Gastroesophageal sphincter (tissue), 4 donors: ENCODE measurements around the gene DNM3. TPM values are rescaled to one million over a fixed set of nuclear protein-coding genes. Genes with fewer than 3 reads are reported as not detected.

ENCODE experiments used
- ATAC-seq: fragments of 150-250 bp; one replicate; pipeline ENCODE4 v1.9.1; 2016; ENCODE audit warnings: mild to moderate bottlenecking, moderate library complexity
- H3K27ac ChIP-seq, 4 donors: fragments of 200-600 bp; sonication (generic) in 3 of 4; 1 replicate in 3 of 4; 2 replicates in 1 of 4; pipeline ENCODE4 v1.5.1; 2016 to 2019
- H3K27me3 ChIP-seq: fragments of 200-600 bp; sonication (generic); one replicate; pipeline ENCODE4 v1.5.1; 2019
- H3K36me3 ChIP-seq, 2 donors: fragments of 200-600 bp; sonication (generic); one replicate each; pipeline ENCODE4 v1.5.1; 2019; ENCODE audit warnings: control low read depth in 1 of 2
- H3K4me1 ChIP-seq, 3 donors: fragments of 200-600 bp; sonication (generic); 1 replicate in 2 of 3; 2 replicates in 1 of 3; pipeline ENCODE4 v1.5.1; 2016 to 2019; ENCODE audit warnings: control low read depth in 2 of 3
- H3K4me3 ChIP-seq, 2 donors: fragments of 200-600 bp; sonication (generic); one replicate each; pipeline ENCODE4 v1.5.1; 2019; ENCODE audit warnings: mild to moderate bottlenecking in 1 of 2, moderate library complexity in 1 of 2
- H3K9me3 ChIP-seq, 3 donors: fragments of 200-600 bp; sonication (generic); one replicate each; pipeline ENCODE4 v1.5.1; 2017 to 2019; ENCODE audit warnings: control low read depth in 2 of 3
- EP300 ChIP-seq: sonication (generic); formaldehyde crosslinking; IDR thresholded peaks from one replicate; pipeline ENCODE4 v1.6.1; 2017; ENCODE audit warnings: antibody characterized with exemption, mild to moderate bottlenecking
- POLR2A ChIP-seq, 2 donors: fragments of 450-650 bp; IDR thresholded peaks; one replicate each; pipeline ENCODE4 v1.6.1; 2017; ENCODE audit warnings: antibody characterized with exemption in 2 of 2, mild to moderate bottlenecking in 2 of 2, moderate library complexity in 1 of 2
- POLR2AphosphoS5 ChIP-seq: sonication (generic); formaldehyde crosslinking; IDR thresholded peaks from one replicate; pipeline ENCODE4 v1.6.1; 2017; ENCODE audit warnings: antibody characterized with exemption
- WGBS, 2 donors: methylation state at CpG; one replicate each; pipeline ENCODE4 v1.1.5; 2018; ENCODE audit warnings: low coverage in 1 of 2; 5-methylcytosine and 5-hydroxymethylcytosine counted together
- total RNA-seq, 4 donors: library from RNA; depleted of rRNA; stranded (reverse); fragments of >200 nt; gene quantifications; one replicate each; pipeline ENCODE4 v1.1.0, GENCODE V29; 2016
- TF ChIP-seq, protein P1 (sequence below), 4 experiments: fragments of 200-600 bp in 2 of 4; fragments of 450-650 bp in 2 of 4; sonication (generic) in 1 of 4; IDR thresholded peaks; one replicate each; pipeline ENCODE4 v1.5.1; 2017 to 2019; ENCODE audit warnings: antibody characterized with exemption in 4 of 4, mild to moderate bottlenecking in 2 of 4, moderate library complexity in 2 of 4

DNM3 gene
- total RNA-seq, 4 donors from 2014 or later = 1.9 to 5.0 (median 3.9) TPM

DNA sequence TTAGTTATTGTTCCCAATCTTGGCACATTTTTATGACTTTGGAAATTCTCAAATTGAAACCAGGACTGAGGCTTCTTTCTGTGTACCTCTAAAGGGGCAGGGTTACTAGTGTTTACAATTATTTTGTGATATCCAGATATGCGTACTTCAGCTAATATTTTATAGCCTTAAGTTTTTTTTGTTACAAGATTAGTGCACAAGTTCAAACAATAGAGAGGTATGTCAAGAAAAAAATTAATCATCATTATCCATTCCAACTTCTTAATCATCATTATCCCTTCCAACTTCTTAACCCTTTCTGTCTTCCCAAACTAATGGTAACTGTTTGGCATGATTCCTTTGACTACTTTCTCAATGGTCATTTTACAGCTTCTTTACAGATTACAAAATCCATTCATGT, 306.2 kb downstream of the DNM3 start:
- peak overlapping the region in 2 of 4 donors; percentile 82 to 93 for H3K27ac ChIP-seq
- no peaks in the 10 kb centered on the region for H3K27me3 ChIP-seq
- H3K4me1 ChIP-seq = peaks cover 0 to 12% (median 5%) of the 10 kb centered on the region in 3 donors
- no peaks in the 10 kb centered on the region for H3K36me3 ChIP-seq
- no peaks in the 10 kb centered on the region for H3K9me3 ChIP-seq
- ATAC-seq = no peak
- TF ChIP-seq POLR2A (IDR thresholded peaks at IDR 0.05) (no peak), POLR2AphosphoS5 (no peak), EP300 (no peak)
- TF ChIP-seq, protein P1, sequence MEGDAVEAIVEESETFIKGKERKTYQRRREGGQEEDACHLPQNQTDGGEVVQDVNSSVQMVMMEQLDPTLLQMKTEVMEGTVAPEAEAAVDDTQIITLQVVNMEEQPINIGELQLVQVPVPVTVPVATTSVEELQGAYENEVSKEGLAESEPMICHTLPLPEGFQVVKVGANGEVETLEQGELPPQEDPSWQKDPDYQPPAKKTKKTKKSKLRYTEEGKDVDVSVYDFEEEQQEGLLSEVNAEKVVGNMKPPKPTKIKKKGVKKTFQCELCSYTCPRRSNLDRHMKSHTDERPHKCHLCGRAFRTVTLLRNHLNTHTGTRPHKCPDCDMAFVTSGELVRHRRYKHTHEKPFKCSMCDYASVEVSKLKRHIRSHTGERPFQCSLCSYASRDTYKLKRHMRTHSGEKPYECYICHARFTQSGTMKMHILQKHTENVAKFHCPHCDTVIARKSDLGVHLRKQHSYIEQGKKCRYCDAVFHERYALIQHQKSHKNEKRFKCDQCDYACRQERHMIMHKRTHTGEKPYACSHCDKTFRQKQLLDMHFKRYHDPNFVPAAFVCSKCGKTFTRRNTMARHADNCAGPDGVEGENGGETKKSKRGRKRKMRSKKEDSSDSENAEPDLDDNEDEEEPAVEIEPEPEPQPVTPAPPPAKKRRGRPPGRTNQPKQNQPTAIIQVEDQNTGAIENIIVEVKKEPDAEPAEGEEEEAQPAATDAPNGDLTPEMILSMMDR (IDR thresholded peaks at IDR 0.05) = no peak
- H3K4me3 ChIP-seq = no peak overlapping the region
- whole genome bisulfite sequencing, 2 donors = 64 to 75% methylated on average over 1 of the region's 1 CpG

DNA sequence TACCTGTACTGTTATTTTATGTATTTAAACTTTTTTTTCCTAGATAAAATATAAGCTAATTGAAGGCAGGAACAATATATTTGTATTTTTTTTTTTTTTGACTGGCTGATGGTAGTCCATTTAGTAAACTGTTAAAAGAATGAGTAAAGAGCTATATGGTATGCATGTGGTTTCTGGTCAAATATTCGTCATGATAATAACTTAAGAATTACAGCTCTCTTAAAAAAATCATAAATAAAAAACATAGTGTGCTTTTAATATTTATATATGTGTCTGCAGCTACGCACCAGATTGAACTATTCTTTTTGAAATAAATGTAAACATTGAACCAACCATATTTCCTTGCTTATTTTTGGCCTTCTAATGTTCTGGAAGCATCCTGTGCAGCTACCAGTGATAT, 306.9 kb downstream of the DNM3 start:
- no peak for ATAC-seq
- H3K4me3 ChIP-seq = no peak overlapping the region
- no peaks in the 10 kb centered on the region for H3K27me3 ChIP-seq
- H3K4me1 ChIP-seq = peaks cover 0 to 12% (median 5%) of the 10 kb centered on the region in 3 donors
- TF ChIP-seq POLR2AphosphoS5 (no peak), POLR2A (IDR thresholded peaks at IDR 0.05) (no peak), EP300 (no peak)
- TF ChIP-seq, protein P1 (IDR thresholded peaks at IDR 0.05) = no peak
- H3K27ac ChIP-seq = no peak overlapping the region
- no peaks in the 10 kb centered on the region for H3K9me3 ChIP-seq
- H3K36me3 ChIP-seq = no peaks in the 10 kb centered on the region
- WGBS, 2 donors = 69 to 85% methylated on average over 2 of the region's 2 CpGs

DNA sequence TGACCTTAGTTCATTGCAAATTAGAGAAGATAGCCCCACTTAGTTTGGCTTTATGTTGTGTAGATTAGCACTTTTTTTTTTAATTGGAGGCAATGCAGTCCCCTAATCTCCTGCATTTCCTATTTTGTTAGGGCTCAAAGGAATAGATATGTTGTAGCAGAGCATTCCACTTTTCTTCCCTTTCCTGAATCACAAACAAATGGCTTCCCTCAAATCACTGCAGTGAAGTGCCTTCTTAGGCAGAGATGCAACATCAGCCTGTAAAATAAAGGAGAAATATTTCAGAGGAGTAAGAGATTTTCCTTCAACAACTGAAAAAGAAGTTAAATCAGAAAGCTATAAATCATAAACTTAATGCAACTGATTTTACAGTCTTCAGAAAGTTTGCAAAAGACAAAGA, 307.4 kb downstream of the DNM3 start:
- H3K4me1 ChIP-seq = peaks cover 0 to 12% (median 5%) of the 10 kb centered on the region in 3 donors
- no peak overlapping the region for H3K4me3 ChIP-seq
- no peak overlapping the region for H3K27ac ChIP-seq
- no peak for ATAC-seq
- H3K36me3 ChIP-seq = no peaks in the 10 kb centered on the region
- TF ChIP-seq POLR2AphosphoS5 = no peak
- TF ChIP-seq POLR2A (IDR thresholded peaks at IDR 0.05) = no peak
- no peaks in the 10 kb centered on the region for H3K27me3 ChIP-seq
- no peaks in the 10 kb centered on the region for H3K9me3 ChIP-seq

DNA sequence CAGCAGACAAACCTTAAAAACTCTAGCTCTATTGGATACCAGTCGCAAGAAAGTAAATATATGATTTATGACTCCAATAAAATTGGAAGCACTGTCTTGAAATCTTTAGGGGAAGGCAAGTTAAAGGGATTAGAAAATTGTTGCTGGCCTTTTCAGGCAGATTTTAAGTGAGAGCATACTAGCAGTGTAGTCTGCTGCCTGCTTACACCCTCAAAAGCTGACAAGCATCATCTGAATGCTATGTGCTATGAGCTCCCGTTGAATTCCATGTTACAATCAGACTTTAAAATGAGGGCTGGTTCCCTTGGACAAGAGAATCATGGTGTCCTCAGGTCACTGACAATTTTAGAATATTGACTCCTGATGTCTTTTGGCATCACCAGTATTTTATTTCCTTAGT, 308.0 kb downstream of the DNM3 start:
- TF ChIP-seq EP300 = no peak
- TF ChIP-seq, protein P1 (IDR thresholded peaks at IDR 0.05) = no peak
- TF ChIP-seq POLR2AphosphoS5 = no peak
- TF ChIP-seq POLR2A (IDR thresholded peaks at IDR 0.05) = no peak
- H3K27ac ChIP-seq = no peak overlapping the region
- no peak overlapping the region for H3K4me3 ChIP-seq
- no peaks in the 10 kb centered on the region for H3K27me3 ChIP-seq
- no peaks in the 10 kb centered on the region for H3K36me3 ChIP-seq
- H3K9me3 ChIP-seq = no peaks in the 10 kb centered on the region
- H3K4me1 ChIP-seq = peaks cover 0 to 14% (median 5%) of the 10 kb centered on the region in 3 donors
- no peak for ATAC-seq
- 75 to 82% methylated on average over 1 to 2 of the region's 2 CpGs for WGBS, 2 donors

DNA sequence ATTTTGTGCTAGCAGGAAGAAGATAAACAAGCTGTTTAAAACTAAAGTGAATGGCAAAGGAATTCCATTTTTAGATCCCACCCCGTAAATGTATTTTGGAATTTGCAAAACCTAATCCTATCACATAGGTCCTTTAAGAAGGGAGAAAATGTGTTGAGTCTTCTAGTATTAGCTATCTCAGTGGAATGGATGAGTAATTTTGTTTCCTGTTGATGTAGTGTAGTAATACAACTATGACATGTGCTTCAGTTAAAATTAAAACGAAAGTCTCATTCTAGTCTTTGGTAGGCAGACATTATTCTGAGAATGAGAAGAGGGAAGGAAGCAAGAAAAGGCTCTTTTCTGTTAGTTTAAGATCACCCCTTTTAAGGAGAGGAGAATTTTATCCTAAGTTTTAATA, 313.3 kb downstream of the DNM3 start:
- Histone ChIP-seq H3K36me3 (no peaks in the 10 kb centered on the region), H3K27me3 (no peaks in the 10 kb centered on the region), H3K4me3 (no peak overlapping the region), H3K9me3 (no peaks in the 10 kb centered on the region), H3K4me1 (peaks cover 0 to 7% (median 0%) of the 10 kb centered on the region in 3 donors), H3K27ac (no peak overlapping the region)
- WGBS, 2 donors = 10 to 22% methylated on average over 2 of the region's 2 CpGs
- TF ChIP-seq, protein P1 (IDR thresholded peaks at IDR 0.05) = no peak
- TF ChIP-seq POLR2AphosphoS5 = peak; percentile 18
- ATAC-seq = peak; percentile 77
